ACHN (cell line): ENCODE results near the gene ATP5ME.
"Not testable (repeated sequence)": the region's sequence is repeated elsewhere in the genome, so short reads cannot be mapped to it uniquely, and the experiment has no call there.

Experiments used
- DNase-seq: peaks from one replicate; pipeline ENCODE4 v3.0.0-alpha.2; 2015
- in situ Hi-C: cut with HindIII; loops from 2 replicates; pipeline ENCODE4 v1.10.0; 2017; ENCODE audit warnings: low sequenced_read_pairs, low pct_ligation_motif_present, low pct_unique_long_range_greater_than_20kb

The ATP5ME gene

DNA sequence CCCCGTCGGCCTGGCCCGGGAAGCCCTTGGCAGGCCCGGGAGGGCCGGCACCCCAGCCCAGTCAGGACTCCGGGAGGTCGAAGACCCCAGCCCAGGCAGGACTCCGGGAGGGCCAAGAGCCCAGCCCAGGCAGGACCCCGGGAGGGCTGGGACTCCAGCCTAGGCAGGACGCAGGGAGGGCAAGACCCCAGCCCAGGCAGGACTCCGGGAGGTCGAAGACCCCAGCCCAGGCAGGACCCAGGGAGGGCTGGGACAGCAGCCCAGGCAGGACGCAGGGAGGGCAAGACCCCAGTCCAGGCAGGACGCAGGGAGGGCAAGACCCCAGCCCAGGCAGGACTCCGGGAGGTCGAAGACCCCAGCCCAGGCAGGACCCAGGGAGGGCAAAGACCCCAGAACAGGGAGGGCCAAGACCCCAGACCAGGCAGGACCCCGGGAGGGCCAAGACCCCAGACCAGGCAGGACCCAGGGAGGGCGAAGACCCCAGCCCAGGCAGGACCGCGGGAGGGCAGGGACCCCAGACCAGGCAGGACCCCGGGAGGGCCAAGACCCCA, 32.1 kb upstream of the ATP5ME start:
- in situ Hi-C loops, DNase-seq: not testable (repeated sequence)

DNA sequence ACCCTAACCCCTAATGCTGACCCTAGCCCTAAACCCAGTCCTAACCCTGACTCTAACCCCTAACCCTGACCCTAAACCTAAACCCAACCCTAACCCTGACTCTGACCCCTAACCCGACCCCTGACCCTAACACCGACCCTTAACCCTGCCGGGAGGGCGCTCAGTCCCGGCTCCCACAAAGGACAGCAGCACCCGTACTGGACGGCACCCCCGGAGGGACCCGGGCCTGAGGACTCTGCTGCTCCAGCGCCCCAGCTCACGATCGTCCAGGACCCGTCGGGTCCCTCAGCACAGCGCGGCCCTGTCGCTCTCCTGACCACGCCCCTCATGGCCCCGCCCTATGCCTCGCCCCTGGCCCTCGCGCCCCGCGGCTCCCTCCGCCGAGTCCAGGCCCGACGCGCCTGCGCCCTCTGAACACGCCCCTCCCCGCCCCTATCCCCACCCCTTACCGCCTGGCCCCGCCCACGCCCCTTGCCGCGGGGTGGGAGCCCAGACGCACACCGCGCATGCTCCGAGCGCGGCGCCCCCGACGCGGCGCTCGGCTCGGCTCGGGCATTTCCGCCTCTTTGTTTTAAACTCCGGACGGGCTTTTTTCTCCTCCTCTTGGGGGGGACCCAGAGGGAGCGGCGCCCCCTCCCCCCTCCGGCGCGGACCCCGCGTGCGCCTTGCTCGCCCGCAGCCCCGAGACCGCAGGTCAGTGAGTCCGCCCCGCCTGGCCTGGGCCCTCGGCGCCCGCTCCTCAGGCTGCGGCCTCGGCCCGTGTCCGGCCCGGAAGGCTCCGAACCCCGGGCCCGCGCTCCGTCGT, 31.4 kb upstream of the ATP5ME start, which contains the start of gene PCGF3:
TSS of gene PCGF3 (plus strand) at position 555 of the 805 bp plus-strand sequence. CDS start 27,849 bp downstream, outside the sequence.
- peak; percentile 89 for DNase-seq
- in situ Hi-C loops = no loop called here

DNA sequence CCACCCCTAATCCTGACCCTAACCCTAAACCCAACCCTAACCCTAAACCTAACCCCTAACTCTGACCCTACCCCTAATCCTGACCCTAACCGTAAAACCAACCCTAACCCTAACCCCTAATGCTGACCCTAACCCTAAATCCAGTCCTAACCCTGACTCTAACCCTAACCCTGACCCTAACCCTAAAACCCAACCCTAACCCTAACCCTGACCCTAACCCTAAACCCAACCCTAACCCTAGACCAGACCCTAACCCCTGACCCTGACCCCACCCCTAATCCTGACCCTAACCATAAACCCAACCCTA, 30.8 kb upstream of the ATP5ME start:
- DNase-seq = no peak
- in situ Hi-C loops = no loop called here

DNA sequence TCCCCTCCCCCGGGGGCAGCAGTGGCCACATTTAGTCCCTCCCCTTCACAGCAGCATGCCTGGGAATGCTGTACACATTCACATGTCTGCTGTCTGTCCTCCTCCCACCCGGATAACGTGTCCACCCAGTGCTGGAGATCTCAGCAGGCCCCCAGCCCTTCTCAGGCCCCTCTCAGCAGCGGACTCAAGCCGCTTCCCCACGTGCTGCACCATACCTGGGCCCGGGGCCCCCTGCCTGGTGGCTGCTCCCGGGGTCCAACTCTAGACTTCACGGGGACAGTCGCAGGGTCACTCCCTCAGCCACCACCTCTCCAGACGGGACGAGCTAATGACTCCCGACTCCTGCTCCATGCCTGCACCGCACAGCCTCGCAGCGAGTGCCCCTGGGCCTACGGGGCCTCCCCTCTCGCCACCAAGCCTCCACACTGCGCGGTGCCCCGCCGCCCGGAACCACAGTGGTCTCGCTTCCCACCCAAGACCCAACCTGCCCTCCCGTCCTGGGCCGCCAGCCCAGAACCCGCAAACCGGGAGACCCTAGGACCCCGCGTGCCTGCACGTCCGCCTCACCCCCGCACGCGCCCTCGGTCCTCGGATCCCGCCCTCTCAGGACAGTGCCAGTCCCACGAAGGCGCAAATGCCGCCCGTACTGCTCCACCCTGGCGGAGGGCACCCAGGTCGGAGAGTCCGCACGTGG, 30.3 kb upstream of the ATP5ME start:
- DNase-seq = no peak
- in situ Hi-C loops = no loop called here

DNA sequence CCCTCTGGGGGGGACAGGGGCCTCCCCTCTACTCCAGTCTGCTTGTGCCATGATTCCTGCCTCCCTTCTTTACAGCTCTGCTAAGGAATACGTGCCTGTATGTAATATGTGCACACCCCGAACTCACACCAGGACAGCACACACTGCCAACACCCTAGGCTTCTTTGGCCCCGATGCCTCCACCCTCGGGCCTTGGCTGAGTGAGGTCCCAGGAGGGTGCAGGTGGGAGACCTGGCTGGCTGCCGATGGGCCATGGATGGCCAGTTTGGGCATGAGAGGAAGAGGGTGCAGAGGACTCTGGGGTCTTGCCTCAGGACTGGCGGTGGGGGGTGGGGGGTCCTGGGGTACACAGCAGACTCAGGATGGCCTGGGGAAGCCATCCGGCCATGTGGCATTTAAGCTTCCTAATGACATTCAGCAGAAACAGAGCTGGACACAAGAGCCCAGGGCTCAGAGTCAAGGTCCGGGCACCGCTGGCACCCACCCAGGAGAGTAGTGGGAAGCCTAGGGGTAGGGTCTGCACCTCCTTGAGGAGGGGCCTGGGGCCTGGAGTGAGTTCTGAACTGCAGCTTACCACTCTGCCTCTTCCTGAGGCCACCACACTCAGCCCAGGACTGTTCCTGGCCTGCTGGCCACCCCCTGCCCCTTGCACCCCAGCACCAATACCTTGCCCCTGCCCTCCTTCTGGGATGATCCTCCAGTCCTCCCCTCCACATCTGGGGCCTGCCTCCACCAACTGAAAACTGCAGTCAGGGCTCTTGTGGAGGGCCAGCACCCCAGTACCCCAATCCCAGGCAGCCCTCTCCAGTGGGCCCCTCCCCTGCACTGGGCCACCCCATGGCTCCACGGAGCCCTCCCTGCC, 29.5 kb upstream of the ATP5ME start:
- in situ Hi-C loops = no loop called here
- DNase-seq = no peak

DNA sequence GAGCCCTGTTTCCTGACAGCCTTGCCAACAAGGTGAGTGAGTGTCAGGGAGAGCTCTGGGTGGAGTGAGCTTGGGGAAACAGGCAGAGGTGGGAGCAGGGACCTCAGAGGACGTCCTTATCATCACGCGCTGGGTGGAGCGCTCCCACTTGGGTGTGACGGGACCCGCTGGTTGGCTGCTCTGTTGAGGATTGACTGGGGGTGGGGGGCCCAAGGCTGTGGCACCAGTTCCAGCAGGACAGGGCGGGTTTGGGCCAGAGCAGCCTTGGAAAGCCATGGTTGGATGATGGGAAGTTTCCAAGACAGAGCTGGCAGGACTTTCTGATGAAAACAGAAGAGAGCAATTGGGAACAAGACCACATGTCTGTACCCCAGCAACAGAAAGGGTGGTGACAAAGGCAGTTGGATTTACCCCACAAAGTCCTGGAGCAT, 28.6 kb upstream of the ATP5ME start:
- DNase-seq = no peak
- in situ Hi-C loops = no loop called here

DNA sequence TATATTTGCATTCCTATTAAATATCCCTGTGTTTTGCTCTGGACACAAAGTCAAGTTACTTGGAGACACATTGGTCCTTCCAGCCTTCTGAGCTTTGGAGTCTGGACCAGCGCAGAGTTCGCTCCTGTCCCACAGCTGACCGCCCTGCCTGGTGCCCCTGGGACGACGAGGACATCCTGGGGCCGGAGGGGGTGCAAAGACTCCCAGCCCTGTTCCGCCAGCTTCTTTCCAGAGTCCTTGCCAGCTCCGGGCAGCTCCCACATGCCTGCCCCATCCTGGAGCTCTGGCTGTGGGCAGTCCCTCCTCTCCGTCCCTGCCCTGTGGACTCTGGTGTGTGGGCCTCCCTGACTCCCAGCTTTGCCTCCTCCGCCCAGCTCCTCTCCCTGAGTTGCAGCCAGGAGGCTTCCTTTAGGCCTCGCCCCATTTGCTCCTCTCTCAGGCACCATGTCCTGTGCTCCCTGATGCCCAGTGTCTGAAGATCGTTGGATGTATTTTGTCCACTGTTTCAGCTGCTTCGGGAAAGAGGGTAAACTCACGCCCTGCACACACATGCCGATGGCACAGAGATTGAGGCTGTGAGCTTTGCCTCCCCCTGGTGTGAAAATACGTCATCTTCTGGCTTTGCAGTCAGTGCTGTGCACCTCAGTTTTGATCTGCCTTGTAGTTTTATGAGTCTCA, 26.6 kb upstream of the ATP5ME start:
- DNase-seq = no peak
- in situ Hi-C loops = no loop called here

DNA sequence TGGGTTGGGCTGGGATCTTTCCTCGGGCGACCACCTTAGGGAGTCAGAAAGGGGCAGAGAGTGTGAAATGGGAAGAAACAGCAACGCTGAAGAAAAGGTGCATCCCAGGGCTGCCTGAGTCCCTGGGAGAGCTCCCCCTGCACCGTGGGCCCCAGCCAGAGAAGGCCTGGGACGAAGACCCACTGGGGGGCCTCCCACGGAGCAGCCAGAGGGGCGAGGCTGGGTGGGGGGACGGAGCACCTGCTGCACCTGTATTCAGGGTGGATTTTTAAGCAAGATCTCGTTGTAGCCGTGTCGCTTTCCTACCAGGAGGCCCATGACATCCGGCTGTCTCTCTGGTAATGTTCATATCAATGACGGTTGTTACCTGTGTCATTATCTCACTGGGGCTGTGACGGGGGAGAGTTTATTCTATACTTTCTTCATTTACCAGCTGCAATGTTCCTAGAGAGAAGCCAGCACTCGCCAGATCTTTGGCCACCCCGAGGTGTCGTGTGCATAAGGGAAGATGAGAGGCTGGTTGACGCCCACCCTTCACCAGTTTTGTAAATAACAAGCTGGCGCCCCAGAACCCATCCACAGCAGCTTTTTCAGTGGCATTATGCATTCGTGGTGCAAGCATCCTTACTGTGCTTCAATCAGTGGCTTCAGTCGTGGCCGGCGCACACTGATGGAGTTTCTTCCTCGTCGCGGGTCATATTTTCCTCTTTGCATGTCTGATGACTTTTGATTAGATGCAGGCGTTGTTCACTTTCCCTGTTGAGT, 25.9 kb upstream of the ATP5ME start:
- in situ Hi-C loops = no loop called here
- DNase-seq = no peak

DNA sequence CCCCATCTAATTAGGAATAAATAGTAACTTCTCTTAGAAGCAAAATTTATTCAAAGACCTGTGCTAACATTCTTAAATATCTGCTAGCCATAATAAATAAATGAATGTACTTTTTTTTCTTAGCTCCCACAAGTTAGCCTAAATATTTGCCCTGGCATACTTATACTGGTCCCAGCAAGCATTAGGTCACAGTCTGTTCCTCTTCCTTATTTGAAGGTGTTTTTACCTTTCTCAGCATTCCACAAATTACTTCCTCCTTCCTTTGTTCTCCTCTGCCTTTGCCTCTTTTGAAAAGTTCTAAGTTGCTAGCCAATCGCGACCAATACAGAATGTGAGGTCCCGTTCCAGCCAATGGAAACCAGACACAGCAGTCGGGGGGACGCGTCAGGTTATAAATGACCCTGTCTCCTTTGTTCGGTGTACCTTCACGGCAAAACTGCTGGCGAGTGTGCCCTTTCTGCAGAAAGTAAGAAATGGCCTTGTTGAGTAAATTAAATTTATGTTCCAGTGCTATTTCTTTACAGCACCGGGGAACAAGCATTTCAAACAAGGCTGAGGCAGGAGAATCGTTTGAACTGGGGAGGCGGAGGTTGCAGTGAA, 20.4 kb upstream of the ATP5ME start:
- in situ Hi-C loops, DNase-seq: not testable (repeated sequence)

DNA sequence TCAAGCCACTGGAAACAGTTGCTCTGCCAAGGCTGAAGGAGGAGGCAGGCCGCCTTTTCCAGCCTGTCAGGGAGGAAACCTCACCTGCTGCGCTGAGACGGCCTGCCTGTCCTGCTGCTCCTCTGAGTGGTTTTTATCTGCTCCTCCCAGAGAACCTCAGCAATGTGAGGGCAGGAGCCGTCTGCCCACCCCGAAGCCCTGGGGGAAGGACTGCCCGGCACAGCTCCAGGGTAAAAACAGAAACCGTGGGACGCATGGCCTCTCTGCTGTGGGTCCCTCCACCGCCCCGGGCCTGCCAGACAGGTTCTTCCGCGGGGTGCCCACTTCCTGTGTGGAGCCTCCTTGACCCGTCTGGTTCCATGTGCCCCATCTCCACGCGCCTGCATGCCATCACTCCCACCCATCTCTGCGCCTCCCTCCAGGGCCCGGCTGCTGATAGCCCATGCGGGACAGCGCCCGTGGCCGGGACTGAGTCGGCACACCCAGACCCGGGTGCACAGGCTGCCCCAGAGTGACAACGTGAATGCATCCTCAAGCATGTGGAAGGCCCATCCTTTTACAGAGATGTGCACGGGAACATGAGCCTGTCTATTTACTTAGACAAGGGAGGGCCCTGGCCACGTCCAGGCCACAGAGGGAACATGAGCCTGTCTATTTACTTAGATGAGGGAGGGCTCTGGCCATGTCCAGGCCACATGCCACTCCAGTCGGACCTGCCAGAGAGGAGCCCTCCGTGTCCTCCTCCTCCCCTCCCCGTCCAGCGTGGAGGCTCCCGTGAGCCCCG, 18.9 kb upstream of the ATP5ME start:
- in situ Hi-C loops = no loop called here

DNA sequence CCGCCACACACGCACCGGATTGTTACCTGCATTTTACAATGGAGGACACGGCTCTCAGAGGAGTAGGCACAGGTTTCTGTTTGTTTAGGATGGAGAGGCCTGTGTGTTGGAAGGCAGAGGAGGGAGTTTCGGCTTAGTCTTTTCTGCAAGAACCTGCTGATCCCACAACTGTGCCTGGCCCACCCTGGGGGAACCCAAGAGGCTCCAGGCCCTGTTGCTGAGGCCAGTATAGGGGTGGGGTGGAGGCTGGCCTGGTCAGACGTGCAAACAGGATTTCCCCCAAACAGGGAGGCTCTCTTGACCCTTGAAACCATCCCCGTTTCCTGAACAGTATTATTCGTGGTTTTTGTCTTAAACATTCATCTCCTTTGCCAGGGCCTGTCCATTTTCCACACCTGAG, 15.6 kb upstream of the ATP5ME start:
- no peak for DNase-seq
- in situ Hi-C loops = no loop called here

More for the DNA sequence above, 18.9 kb upstream of the ATP5ME start:
- DNase-seq = no peak

DNA sequence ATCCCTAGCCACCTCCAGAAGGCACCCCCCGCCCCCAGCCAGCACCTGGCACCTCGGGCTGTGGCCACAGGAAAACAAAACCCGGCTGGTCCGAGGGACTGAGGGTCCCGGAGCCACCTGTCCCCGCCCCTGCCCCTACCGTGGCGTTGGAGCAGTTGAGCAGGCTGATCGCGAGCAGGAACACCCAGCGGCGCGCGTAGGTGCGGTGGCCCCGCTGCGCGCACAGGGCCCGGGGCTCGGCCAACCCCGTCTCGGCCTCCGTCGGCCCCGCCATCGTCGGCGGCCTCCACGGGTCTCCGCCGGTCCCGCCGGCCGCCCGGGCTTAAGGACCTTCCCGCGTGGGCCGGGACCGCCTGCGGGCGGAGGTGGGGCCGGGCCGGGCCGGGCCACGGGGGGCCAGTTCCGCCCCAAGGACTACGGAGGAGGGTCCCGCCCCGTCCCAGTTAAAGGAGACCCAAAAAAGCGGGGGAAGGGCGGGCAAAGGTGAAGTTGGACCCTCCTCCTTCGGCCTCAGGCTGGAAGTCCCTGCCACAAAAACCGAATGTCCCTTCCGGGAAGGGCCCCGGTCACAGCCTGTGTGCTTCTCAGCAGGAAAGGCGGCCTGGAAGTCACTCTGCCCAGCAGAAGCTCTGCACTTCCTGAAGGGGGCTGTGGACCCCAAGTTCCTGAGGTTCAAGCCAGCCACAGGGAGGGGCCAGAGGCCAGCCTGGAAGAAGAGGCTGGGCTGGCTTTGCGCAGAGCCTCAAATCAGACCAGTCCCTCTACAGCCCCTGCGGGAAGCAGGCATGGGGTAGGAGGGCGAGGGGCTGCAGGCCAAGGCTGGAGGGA, 15.0 kb upstream of the ATP5ME start, which contains the start of gene SLC49A3:
TSS of gene SLC49A3 (minus strand) at position 298 of the 828 bp plus-strand sequence. CDS start at position 274, 24 bp downstream.
- DNase-seq = peak; percentile 23
- in situ Hi-C loops = no loop called here

DNA sequence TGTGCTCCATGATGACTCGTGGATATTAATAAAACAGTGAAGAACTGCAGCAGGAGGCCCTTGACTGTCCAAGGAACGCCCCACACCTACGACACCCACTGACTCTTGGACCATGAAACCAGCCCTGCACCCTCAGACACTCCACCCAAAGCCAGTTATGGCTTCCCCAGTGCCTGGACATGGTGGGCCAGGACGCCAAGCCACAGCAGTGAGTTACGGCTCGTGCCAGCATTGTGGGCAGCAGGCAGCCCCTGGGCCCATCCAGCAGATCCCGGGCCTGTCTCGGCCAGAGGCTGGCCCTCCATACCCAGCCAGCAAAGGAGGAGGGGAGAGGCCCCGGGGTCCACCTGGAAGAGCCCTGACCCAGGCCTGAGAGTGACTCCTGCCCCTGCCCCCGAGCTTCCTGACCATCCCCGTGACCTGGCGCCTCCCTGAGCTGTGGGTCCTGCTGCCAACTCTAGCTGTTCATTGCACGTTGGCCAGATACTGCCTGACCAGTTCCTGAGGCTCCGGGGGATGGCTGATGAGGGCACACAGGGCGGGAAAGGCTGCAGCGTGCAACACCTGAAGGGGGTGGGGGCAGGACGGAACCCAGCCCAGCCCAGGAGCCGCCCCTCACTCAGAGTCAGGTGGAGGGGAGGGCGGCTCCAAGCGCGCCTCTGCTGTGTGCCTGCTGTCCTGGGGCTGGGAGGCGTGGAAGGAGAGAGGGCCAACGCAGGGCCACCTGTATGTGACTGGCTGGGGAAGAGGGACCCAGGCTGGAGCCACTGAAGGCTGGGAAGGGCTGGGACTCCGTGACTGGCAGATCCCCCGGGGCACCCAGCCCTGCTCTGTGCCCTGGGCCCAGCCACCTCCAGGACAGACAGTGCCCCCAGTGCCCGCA, 14.1 kb upstream of the ATP5ME start:
- peak; percentile 22 for DNase-seq
- in situ Hi-C loops = no loop called here

DNA sequence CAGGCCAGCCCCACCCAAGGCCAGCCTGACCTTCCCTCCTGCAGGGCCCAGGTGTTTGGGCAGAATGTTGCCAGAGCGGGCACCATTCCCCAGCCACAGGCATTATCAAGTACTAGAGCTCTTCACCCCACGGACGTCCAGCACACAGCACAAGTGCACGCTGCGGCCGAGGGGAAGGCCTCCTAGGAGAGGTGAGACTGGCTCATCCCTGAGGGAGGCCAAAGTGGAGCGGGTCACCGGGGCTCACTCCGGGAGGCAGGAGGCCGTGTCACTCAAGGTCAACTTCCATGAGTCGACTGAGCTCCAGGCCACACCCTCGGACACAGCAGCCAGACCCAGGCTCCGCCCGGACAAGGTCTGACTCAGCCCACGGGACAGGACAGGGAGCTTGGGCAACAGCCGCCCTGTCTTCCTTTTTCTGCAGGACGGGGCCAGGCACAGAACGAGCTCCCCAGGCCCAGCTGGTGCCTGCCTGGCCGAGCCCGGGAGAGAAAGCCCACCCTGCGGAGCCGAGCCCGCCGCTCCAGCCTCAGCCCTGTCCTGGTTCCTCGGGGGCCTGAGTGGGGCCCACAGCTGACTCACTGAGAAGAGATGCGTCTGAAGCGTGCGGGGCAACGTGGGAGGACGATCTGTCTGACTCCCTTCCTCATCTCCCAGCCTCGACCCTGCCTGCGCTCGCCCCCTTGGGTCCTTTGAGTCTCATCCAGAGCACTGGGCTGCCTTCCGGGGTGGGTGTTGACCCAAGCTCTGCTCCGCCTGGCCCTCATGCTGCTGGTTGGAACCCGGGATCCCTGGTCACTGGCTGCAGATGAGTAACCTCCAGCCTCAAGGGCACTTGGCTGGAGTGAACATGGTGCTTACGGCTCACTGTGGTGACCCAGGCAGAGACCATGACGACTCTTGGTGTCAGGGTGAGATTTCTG, 13.2 kb upstream of the ATP5ME start:
- in situ Hi-C loops = no loop called here
- peak; percentile 87 for DNase-seq
